SK-N-SH (cell line): ENCODE results near the gene NTRK3. TPM values are rescaled to one million over a fixed set of nuclear protein-coding genes. Genes with fewer than 3 reads are reported as not detected.

Experiments used
- CTCF ChIA-PET: fragments of 300-600, 350-600 bp; formaldehyde crosslinking; extraction: SDS; loops from one replicate; lab custom pipeline; 2021; lab: Yijun Ruan, JAX
- POLR2A ChIA-PET: fragments of 350-600 bp; sonication (Branson Sonifier 250); formaldehyde crosslinking; extraction: SDS; loops from one replicate; lab custom pipeline; 2020; ENCODE audit warnings: antibody characterized with exemption, inconsistent platforms; lab: Yijun Ruan, JAX
- DNase-seq: peaks from one replicate; pipeline ENCODE4 v3.0.0; 2012
- H2AFZ ChIP-seq: fragments of 200-600 bp; sonication (generic); 2 replicates; pipeline ENCODE4 v1.8.1; 2016; ENCODE audit warnings: antibody characterized with exemption, mild to moderate bottlenecking, low read depth
- H3F3A ChIP-seq: fragments of 200-600 bp; sonication (generic); replicated peaks from 2 replicates; pipeline ENCODE3; 2016; ENCODE audit warnings: antibody characterized with exemption, mild to moderate bottlenecking; ENCODE audit not compliant: insufficient read depth
- H3K27ac ChIP-seq, 2 experiments: fragments of 200-500 bp in 1 of 2; fragments of 200-600 bp in 1 of 2; sonication (Bioruptor generic) in 1 of 2; sonication (generic), shearing (Covaris generic) in 1 of 2; 2 replicates each; pipeline versions ENCODE4 v1.5.1 to v1.6.1; 2014 to 2016; ENCODE audit warnings: low read depth in 2 of 2, inconsistent platforms in 1 of 2, low read length in 1 of 2, mild to moderate bottlenecking in 1 of 2, mixed read lengths in 1 of 2
- H3K27me3 ChIP-seq: fragments of 200-600 bp; sonication (generic), shearing (Covaris generic); 2 replicates; pipeline ENCODE4 v1.6.1; 2016; ENCODE audit warnings: mixed run types; ENCODE audit not compliant: insufficient read depth
- H3K36me3 ChIP-seq, 2 experiments: fragments of 200-500 bp in 1 of 2; fragments of 200-600 bp in 1 of 2; sonication (Bioruptor generic) in 1 of 2; sonication (generic) in 1 of 2; replicated peaks in 1 of 2; 2 replicates each; pipeline versions ENCODE3 to v1.5.1; 2014 to 2016; ENCODE audit warnings: low read length in 1 of 2, mild to moderate bottlenecking in 1 of 2; ENCODE audit not compliant: insufficient read depth in 2 of 2, control insufficient read depth in 1 of 2
- H3K4me1 ChIP-seq, 2 experiments: fragments of 200-500 bp in 1 of 2; fragments of 200-600 bp in 1 of 2; sonication (Bioruptor generic) in 1 of 2; sonication (generic), shearing (Covaris generic) in 1 of 2; 2 replicates each; pipeline versions ENCODE4 v1.5.1 to v1.6.1; 2014 to 2016; ENCODE audit warnings: low read depth in 1 of 2, low read length in 1 of 2, mixed run types in 1 of 2; ENCODE audit not compliant: insufficient read depth in 2 of 2, control insufficient read depth in 1 of 2
- H3K4me2 ChIP-seq: fragments of 200-600 bp; sonication (generic), shearing (Covaris generic); 2 replicates; pipeline ENCODE4 v1.6.1; 2017; ENCODE audit warnings: mixed run types
- H3K4me3 ChIP-seq, 2 experiments: fragments of 200-500 bp in 1 of 2; fragments of 200-600 bp in 1 of 2; sonication (Bioruptor generic) in 1 of 2; sonication (generic), shearing (Covaris generic) in 1 of 2; 2 replicates each; pipeline versions ENCODE4 v1.5.1 to v1.8.1; 2014 to 2016; ENCODE audit warnings: low read depth in 2 of 2, inconsistent platforms in 1 of 2, low read length in 1 of 2, mild to moderate bottlenecking in 1 of 2, mixed read lengths in 1 of 2, moderate library complexity in 1 of 2
- H3K79me2 ChIP-seq: fragments of 200-600 bp; sonication (generic); 2 replicates; pipeline ENCODE4 v1.8.1; 2017; ENCODE audit warnings: mild to moderate bottlenecking; ENCODE audit not compliant: insufficient read depth
- H3K9ac ChIP-seq: fragments of 200-600 bp; sonication (generic); 2 replicates; pipeline ENCODE4 v1.6.1; 2017; ENCODE audit warnings: mixed run types
- H3K9me2 ChIP-seq: fragments of 200-600 bp; sonication (generic); 2 replicates; pipeline ENCODE4 v1.6.1; 2017; ENCODE audit warnings: mixed run types
- H3K9me3 ChIP-seq: fragments of 200-600 bp; sonication (generic); 2 replicates; pipeline ENCODE4 v1.6.1; 2017; ENCODE audit warnings: mixed run types, mild to moderate bottlenecking, moderate library complexity
- H4K20me1 ChIP-seq: fragments of 200-600 bp; sonication (generic); 2 replicates; pipeline ENCODE4 v1.6.1; 2017; ENCODE audit warnings: mild to moderate bottlenecking, mixed run types; ENCODE audit not compliant: insufficient read depth
- ELF1 ChIP-seq: IDR thresholded peaks from 2 replicates; pipeline ENCODE4 v1.4.0; 2012
- EP300 ChIP-seq, 2 experiments: IDR thresholded peaks; 2 replicates each; pipeline versions ENCODE4 v1.4.0 to v1.6.1; 2012; ENCODE audit warnings: borderline replicate concordance in 1 of 2, low read depth in 1 of 2, low read length in 1 of 2
- FOXM1 ChIP-seq: IDR thresholded peaks from 2 replicates; pipeline ENCODE4 v1.4.0; 2012; ENCODE audit warnings: low read depth, mild to moderate bottlenecking
- GABPA ChIP-seq: IDR thresholded peaks from 2 replicates; pipeline ENCODE4 v1.4.0; 2012; ENCODE audit warnings: low read depth, mild to moderate bottlenecking
- GATA2 ChIP-seq: sonication (generic); formaldehyde crosslinking; IDR thresholded peaks from 2 replicates; pipeline ENCODE4 v1.5.0; 2020; ENCODE audit warnings: mild to moderate bottlenecking, missing genetic modification reagents
- IRF3 ChIP-seq: fragments of 150-350 bp; IDR thresholded peaks from 2 replicates; pipeline ENCODE4 v1.6.1; 2016; ENCODE audit warnings: mild to moderate bottlenecking, low read depth, low read length
- MAX ChIP-seq: IDR thresholded peaks from 2 replicates; pipeline ENCODE4 v1.4.0; 2012; ENCODE audit warnings: low read depth
- MEF2A ChIP-seq: IDR thresholded peaks from 2 replicates; pipeline ENCODE4 v1.4.0; 2012; ENCODE audit warnings: low read depth, borderline replicate concordance
- NFIC ChIP-seq: IDR thresholded peaks from 2 replicates; pipeline ENCODE4 v1.4.0; 2012; ENCODE audit warnings: borderline replicate concordance
- POLR2AphosphoS5 ChIP-seq: IDR thresholded peaks from 2 replicates; pipeline ENCODE4 v1.6.1; 2012; ENCODE audit warnings: low read depth, low read length
- RCOR1 ChIP-seq: fragments of 150-350 bp; IDR thresholded peaks from 2 replicates; pipeline ENCODE4 v1.6.1; 2017; ENCODE audit warnings: antibody characterized with exemption, low read length
- RFX5 ChIP-seq: IDR thresholded peaks from 2 replicates; pipeline ENCODE4 v1.6.1; 2012; ENCODE audit warnings: mild to moderate bottlenecking, improper control_type of control experiment, low read length
- RXRA ChIP-seq: IDR thresholded peaks from 2 replicates; pipeline ENCODE4 v1.4.0; 2012; ENCODE audit warnings: low read depth, mild to moderate bottlenecking, borderline replicate concordance
- SMC3 ChIP-seq: IDR thresholded peaks from 2 replicates; pipeline ENCODE4 v1.6.1; 2012; ENCODE audit warnings: low read depth, low read length, improper control_type of control experiment
- TAF1 ChIP-seq: IDR thresholded peaks from 2 replicates; pipeline ENCODE4 v1.6.1; 2012; ENCODE audit warnings: low read depth, mild to moderate bottlenecking, low read length, moderate library complexity, borderline replicate concordance
- TEAD4 ChIP-seq: IDR thresholded peaks from 2 replicates; pipeline ENCODE4 v1.4.0; 2012; ENCODE audit warnings: mild to moderate bottlenecking, borderline replicate concordance; ENCODE audit not compliant: insufficient read depth
- WGBS: methylation state at CpG from one replicate; pipeline ENCODE4 v1.1.6; 2017; ENCODE audit warnings: low lambda C conversion rate; 5-methylcytosine and 5-hydroxymethylcytosine counted together
- polyA plus RNA-seq, 3 experiments: library from polyadenylated mRNA; depleted of rRNA; stranded (reverse); fragments of >200 nt; gene quantifications; 2 replicates each; pipeline ENCODE4 v1.2.3, GENCODE V29; 2012
- TF ChIP-seq, protein P1 (sequence below): fragments of 150-350 bp; IDR thresholded peaks from 2 replicates; pipeline ENCODE4 v1.6.1; 2017; ENCODE audit warnings: antibody characterized with exemption, low read length, low read depth, borderline replicate concordance

Gene NTRK3
- polyA plus RNA-seq, 1 of the 3 experiments (the other 2 are of a cell fraction): 2.6 TPM

- TF ChIP-seq, protein P1, sequence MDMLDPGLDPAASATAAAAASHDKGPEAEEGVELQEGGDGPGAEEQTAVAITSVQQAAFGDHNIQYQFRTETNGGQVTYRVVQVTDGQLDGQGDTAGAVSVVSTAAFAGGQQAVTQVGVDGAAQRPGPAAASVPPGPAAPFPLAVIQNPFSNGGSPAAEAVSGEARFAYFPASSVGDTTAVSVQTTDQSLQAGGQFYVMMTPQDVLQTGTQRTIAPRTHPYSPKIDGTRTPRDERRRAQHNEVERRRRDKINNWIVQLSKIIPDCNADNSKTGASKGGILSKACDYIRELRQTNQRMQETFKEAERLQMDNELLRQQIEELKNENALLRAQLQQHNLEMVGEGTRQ: no peak
- TF ChIP-seq RCOR1 (no peak), ELF1 (no peak), TAF1 (no peak), NFIC (no peak)
These were observed 13.7 kb downstream of the NTRK3 start (continued) for GRCh38 chr15:88242586-88243555.

DNA sequence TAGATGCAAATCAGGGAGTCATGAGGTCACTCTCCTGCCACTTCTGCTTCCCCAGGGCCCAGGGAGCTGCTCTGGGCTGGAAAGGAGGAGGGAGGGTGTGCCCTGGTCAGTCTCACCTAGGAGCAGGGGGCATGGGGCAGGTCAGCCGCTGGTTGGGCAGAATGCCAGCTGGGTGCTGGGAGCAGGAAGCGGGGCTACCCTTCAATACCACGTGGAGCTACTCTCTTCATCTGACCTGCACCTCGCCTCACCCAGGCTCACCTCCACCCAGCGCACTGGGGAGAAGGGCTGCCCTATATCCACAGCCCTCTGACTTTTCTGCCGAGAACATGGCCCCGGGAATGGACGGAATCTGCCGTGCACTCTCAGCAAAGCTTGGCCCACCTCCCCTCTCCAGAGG is 15.1 kb downstream of the NTRK3 start:
- POLR2A ChIA-PET: no interaction called here
- H3K27me3 ChIP-seq: no peaks in the 10 kb centered on the region
- H3K4me1 ChIP-seq: peaks cover 0 to 1% of the 10 kb centered on the region in 2 experiments; a peak in 1 of 4 replicates
- H3K27ac ChIP-seq: no peak overlapping the region
- H4K20me1 ChIP-seq: no peaks in the 10 kb centered on the region
- H3K4me3 ChIP-seq: no peak overlapping the region
- no peaks in the 10 kb centered on the region for H3K79me2 ChIP-seq
- no peaks in the 10 kb centered on the region for H3K36me3 ChIP-seq
- no peak for DNase-seq
- 49% methylated on average over 4 of the region's 9 CpGs for whole genome bisulfite sequencing
- no peaks in the 10 kb centered on the region for H3K9me2 ChIP-seq
- CTCF ChIA-PET: interaction anchor here (0.8 to 16.7 kb wide), 8 partner anchors 8 to 1551 kb away, joined by 3 to 195 read pairs (median 3); no protein-coding TSS in a partner anchor
- H3K9ac ChIP-seq: no peak overlapping the region
- no peaks in the 10 kb centered on the region for H3F3A ChIP-seq
- no peak overlapping the region for H2AFZ ChIP-seq
- no peaks in the 10 kb centered on the region for H3K9me3 ChIP-seq
- no peak for TF ChIP-seq SMC3
- no peak for TF ChIP-seq ELF1
- TF ChIP-seq FOXM1: no peak
- no peak overlapping the region for H3K4me2 ChIP-seq

GRCh38 chr15:88241060-88241459 is 15.5 kb downstream of the NTRK3 start:
- H3F3A ChIP-seq: no peaks in the 10 kb centered on the region
- H3K27me3 ChIP-seq: no peaks in the 10 kb centered on the region
- ChIA-PET CTCF (interaction anchor here (0.7 to 16.7 kb wide), 8 partner anchors 8 to 1550 kb away, joined by 3 to 195 read pairs (median 3); no protein-coding TSS in a partner anchor), POLR2A (no interaction called here)
- no peak overlapping the region for H3K9ac ChIP-seq
- no peak overlapping the region for H3K4me3 ChIP-seq
- H3K79me2 ChIP-seq: no peaks in the 10 kb centered on the region
- no peaks in the 10 kb centered on the region for H3K9me2 ChIP-seq
- H2AFZ ChIP-seq: no peak overlapping the region
- no peak overlapping the region for H3K4me2 ChIP-seq
- no peak overlapping the region for H3K27ac ChIP-seq
- no peaks in the 10 kb centered on the region for H3K36me3 ChIP-seq
- no peak for DNase-seq
- H3K4me1 ChIP-seq: no peaks in the 10 kb centered on the region
- no peaks in the 10 kb centered on the region for H3K9me3 ChIP-seq
- H4K20me1 ChIP-seq: no peaks in the 10 kb centered on the region
- 56% methylated on average over 5 of the region's 5 CpGs for WGBS
- TF ChIP-seq GATA2 (CRISPR knock-in tag) (no peak), IRF3 (no peak), NFIC (no peak), TEAD4 (no peak), POLR2AphosphoS5 (no peak), MAX (no peak), RXRA (no peak), EP300 (IDR thresholded peaks at IDR 0.05; ENCODE audit: borderline replicate concordance in 1 of 2, low read depth in 1 of 2, low read length in 1 of 2) (no peak), RFX5 (no peak), TAF1 (no peak), RCOR1 (no peak), GABPA (no peak), MEF2A (no peak)
- TF ChIP-seq, protein P1: no peak
